Stimulated activated memory B cell treated with anti-CD40 and anti-IgM and Interleukin-4, amounts not matched to agents 10 μg/mL and 1 μg/mL and 100 μg/mL, for 72 hours (primary cell): ENCODE results near the gene RANBP10.
"Not testable (repeated sequence)": the region's sequence is repeated elsewhere in the genome, so short reads cannot be mapped to it uniquely, and the experiment has no call there.

ENCODE experiments used
- ATAC-seq: fragments of 150-1000 bp; cut with Tn5 transposase; 2 replicates; pipeline ENCODE4 v1.10.0; 2021
- H3K27ac Mint-ChIP-seq: one replicate; pipeline ENCODE4 v1.8.0; 2022; ENCODE audit warnings: mild to moderate bottlenecking, mixed read lengths
- H3K27me3 Mint-ChIP-seq: one replicate; pipeline ENCODE4 v1.8.0; 2022; ENCODE audit warnings: mixed read lengths
- H3K36me3 Mint-ChIP-seq: one replicate; pipeline ENCODE4 v1.8.0; 2022; ENCODE audit warnings: mixed read lengths
- H3K4me1 Mint-ChIP-seq: one replicate; pipeline ENCODE4 v1.8.0; 2022; ENCODE audit warnings: mixed read lengths
- H3K4me3 Mint-ChIP-seq: one replicate; pipeline ENCODE4 v1.8.0; 2022; ENCODE audit warnings: mild to moderate bottlenecking, moderate library complexity, mixed read lengths
- H3K9me3 Mint-ChIP-seq: one replicate; pipeline ENCODE4 v1.8.0; 2022; ENCODE audit warnings: mixed read lengths

Gene RANBP10

DNA sequence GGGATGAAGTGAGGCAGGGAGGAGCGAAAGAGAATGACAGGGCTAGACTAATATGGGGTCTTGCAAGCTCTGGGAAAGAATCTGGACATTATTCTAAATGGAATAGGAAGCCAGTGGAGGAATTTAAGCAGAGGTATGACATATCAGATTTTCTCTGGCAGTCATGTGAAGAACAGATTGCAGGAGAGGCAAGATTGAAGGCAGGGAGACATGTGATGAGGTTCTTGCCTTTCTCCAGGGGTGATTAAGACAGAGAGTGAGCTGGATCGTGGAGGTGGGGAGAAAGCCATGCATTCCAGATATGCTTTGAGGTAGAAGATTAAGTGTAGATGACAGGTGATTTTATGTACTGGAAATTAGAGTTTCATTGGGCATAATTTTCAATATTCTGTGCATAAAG lies 31.5 kb upstream of the RANBP10 start:
- no peaks in the 10 kb centered on the region for H3K36me3 Mint-ChIP-seq
- no peaks in the 10 kb centered on the region for H3K27me3 Mint-ChIP-seq
- no peak overlapping the region for H3K27ac Mint-ChIP-seq
- H3K4me3 Mint-ChIP-seq = no peak overlapping the region
- ATAC-seq = no peak
- H3K9me3 Mint-ChIP-seq = no peaks in the 10 kb centered on the region
- peaks cover 19% of the 10 kb centered on the region for H3K4me1 Mint-ChIP-seq

GRCh38 chr16:67837190-67837589 lies 30.8 kb upstream of the RANBP10 start:
- H3K9me3 Mint-ChIP-seq, H3K36me3 Mint-ChIP-seq, H3K4me3 Mint-ChIP-seq, H3K27ac Mint-ChIP-seq, ATAC-seq, H3K27me3 Mint-ChIP-seq: not testable (repeated sequence)
- peaks cover 25% of the 10 kb centered on the region for H3K4me1 Mint-ChIP-seq

DNA sequence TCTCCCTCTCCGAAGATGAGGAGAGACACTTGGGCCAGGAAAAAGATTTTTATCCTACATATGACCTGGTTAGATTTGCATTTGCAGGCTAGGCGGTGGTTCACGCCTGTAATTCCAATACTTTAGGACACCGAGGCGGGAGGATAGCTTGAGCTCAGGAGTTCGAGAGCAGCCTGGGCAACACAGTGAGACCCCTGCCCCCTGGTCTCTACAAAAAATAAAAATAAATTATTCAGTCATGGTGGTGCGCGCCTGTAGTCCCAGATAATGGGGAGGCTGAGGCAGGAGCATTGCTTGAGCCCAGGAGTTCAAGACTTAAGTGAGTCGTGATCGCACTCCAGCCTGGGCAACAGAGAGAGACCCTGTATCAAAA lies 27.9 kb upstream of the RANBP10 start:
- H3K4me1 Mint-ChIP-seq = peaks cover 21% of the 10 kb centered on the region
- no peaks in the 10 kb centered on the region for H3K9me3 Mint-ChIP-seq
- H3K4me3 Mint-ChIP-seq = peak overlapping the region; percentile 98
- H3K36me3 Mint-ChIP-seq = peaks cover 17% of the 10 kb centered on the region
- no peaks in the 10 kb centered on the region for H3K27me3 Mint-ChIP-seq
- peak overlapping the region; percentile 97 for H3K27ac Mint-ChIP-seq
- no peak for ATAC-seq

DNA sequence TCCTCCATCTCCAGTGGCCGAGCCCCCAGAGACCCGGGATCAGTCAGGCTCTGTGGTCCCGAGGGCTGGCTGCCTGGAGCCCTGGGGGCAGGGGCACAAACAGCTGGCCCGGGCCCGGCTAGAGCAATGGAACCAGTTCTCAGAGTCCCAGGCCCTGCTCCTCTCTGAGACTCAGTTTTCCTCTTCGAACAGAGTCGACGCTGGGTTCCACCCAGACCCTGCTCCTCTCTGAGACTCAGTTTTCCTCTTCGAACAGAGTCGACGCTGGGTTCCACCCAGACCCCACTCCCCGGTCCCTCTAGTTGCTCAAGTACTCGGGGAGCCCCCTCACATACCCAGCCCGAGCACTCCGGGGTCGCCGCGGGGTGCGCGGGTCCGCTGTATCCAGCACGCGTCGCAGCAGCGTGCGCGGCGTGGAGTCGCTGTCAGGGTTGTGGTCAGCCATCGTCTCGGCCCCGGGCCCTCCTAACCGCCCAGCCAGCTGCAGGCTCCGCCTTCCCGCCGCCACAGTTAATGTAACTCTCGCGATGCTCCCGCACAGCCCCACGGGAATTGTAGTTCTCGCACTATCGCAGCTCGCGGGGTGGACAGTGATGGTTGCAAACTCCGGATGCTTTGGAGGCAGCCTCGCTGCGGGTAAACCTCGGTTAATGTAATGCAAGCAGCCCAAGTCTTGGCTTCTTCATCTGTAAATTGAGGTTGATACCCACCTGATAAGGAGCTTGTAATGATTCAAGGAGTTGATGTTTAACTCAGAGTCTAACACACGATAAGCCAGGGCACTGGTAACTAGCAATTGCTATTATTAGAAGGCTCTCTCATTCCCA lies 27.3 kb upstream of the RANBP10 start:
- peaks cover 17% of the 10 kb centered on the region for H3K36me3 Mint-ChIP-seq
- ATAC-seq = peak; percentile 99
- H3K4me3 Mint-ChIP-seq = peak overlapping the region; percentile 98
- H3K27ac Mint-ChIP-seq = peak overlapping the region; percentile 97
- H3K27me3 Mint-ChIP-seq = no peaks in the 10 kb centered on the region
- no peaks in the 10 kb centered on the region for H3K9me3 Mint-ChIP-seq
- H3K4me1 Mint-ChIP-seq = peaks cover 21% of the 10 kb centered on the region

GRCh38 chr16:67833030-67833414 lies 26.7 kb upstream of the RANBP10 start:
- Mint-ChIP-seq H3K9me3 (no peaks in the 10 kb centered on the region), H3K36me3 (peaks cover 22% of the 10 kb centered on the region), H3K4me1 (peaks cover 21% of the 10 kb centered on the region), H3K4me3 (peak overlapping the region; percentile 98), H3K27me3 (no peaks in the 10 kb centered on the region), H3K27ac (peak overlapping the region; percentile 97)
- ATAC-seq = no peak

GRCh38 chr16:67828651-67829050 lies 22.3 kb upstream of the RANBP10 start:
- Mint-ChIP-seq H3K27ac (no peak overlapping the region), H3K9me3 (no peaks in the 10 kb centered on the region), H3K36me3 (peaks cover 22% of the 10 kb centered on the region), H3K4me1 (peaks cover 22% of the 10 kb centered on the region), H3K27me3 (no peaks in the 10 kb centered on the region), H3K4me3 (no peak overlapping the region)
- no peak for ATAC-seq

GRCh38 chr16:67825906-67826305 lies 19.5 kb upstream of the RANBP10 start:
- no peak for ATAC-seq
- H3K27ac Mint-ChIP-seq = no peak overlapping the region
- no peak overlapping the region for H3K4me3 Mint-ChIP-seq
- H3K9me3 Mint-ChIP-seq = no peaks in the 10 kb centered on the region
- peaks cover 16% of the 10 kb centered on the region for H3K36me3 Mint-ChIP-seq
- peaks cover 7% of the 10 kb centered on the region for H3K4me1 Mint-ChIP-seq
- no peaks in the 10 kb centered on the region for H3K27me3 Mint-ChIP-seq

- H3K36me3 Mint-ChIP-seq = peaks cover 11% of the 10 kb centered on the region
- peaks cover 7% of the 10 kb centered on the region for H3K4me1 Mint-ChIP-seq
- ATAC-seq = no peak
- H3K4me3 Mint-ChIP-seq = no peak overlapping the region
- H3K27me3 Mint-ChIP-seq = no peaks in the 10 kb centered on the region
- H3K9me3 Mint-ChIP-seq = no peaks in the 10 kb centered on the region
- H3K27ac Mint-ChIP-seq = peak overlapping the region; percentile 24
Measured at GRCh38 chr16:67825119-67825518, 18.8 kb upstream of the RANBP10 start.

DNA sequence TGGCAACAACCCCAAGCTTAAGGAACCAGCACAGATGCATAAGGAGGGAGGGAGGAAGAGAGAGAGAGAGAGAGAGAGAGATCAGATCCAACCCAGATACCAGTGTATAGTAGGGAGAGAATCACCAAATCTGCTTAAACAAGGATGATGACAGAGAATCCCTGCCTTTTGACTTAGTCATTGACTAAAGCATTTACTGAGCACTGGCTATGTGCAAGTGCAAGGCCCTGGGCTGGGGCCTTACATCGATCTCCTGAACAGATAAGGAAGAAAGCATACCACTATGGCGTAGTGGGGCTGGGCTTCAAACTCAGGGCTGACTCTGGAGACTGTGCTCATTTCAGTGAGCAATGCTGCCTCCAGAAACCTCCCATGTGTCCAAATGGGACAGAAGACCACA lies 16.2 kb upstream of the RANBP10 start:
- Mint-ChIP-seq H3K9me3 (no peaks in the 10 kb centered on the region), H3K4me1 (peaks cover 7% of the 10 kb centered on the region), H3K36me3 (no peaks in the 10 kb centered on the region), H3K4me3 (no peak overlapping the region), H3K27me3 (no peaks in the 10 kb centered on the region), H3K27ac (no peak overlapping the region)
- no peak for ATAC-seq

GRCh38 chr16:67820608-67821259 lies 14.4 kb upstream of the RANBP10 start:
- no peaks in the 10 kb centered on the region for H3K36me3 Mint-ChIP-seq
- H3K9me3 Mint-ChIP-seq = no peaks in the 10 kb centered on the region
- peaks cover 15% of the 10 kb centered on the region for H3K4me1 Mint-ChIP-seq
- H3K4me3 Mint-ChIP-seq = no peak overlapping the region
- H3K27me3 Mint-ChIP-seq = no peaks in the 10 kb centered on the region
- H3K27ac Mint-ChIP-seq = no peak overlapping the region
- ATAC-seq = no peak

- Mint-ChIP-seq H3K9me3 (no peaks in the 10 kb centered on the region), H3K4me1 (peaks cover 10% of the 10 kb centered on the region), H3K4me3 (no peak overlapping the region), H3K27me3 (no peaks in the 10 kb centered on the region), H3K27ac (no peak overlapping the region), H3K36me3 (no peaks in the 10 kb centered on the region)
- ATAC-seq = no peak
Measured at GRCh38 chr16:67814567-67814966, 8.2 kb upstream of the RANBP10 start.

- no peaks in the 10 kb centered on the region for H3K27me3 Mint-ChIP-seq
- H3K27ac Mint-ChIP-seq = no peak overlapping the region
- no peaks in the 10 kb centered on the region for H3K9me3 Mint-ChIP-seq
- H3K4me1 Mint-ChIP-seq = peaks cover 17% of the 10 kb centered on the region
- ATAC-seq = no peak
- H3K36me3 Mint-ChIP-seq = no peaks in the 10 kb centered on the region
- no peak overlapping the region for H3K4me3 Mint-ChIP-seq
Measured at GRCh38 chr16:67811899-67812298, 5.5 kb upstream of the RANBP10 start.

- Mint-ChIP-seq H3K9me3 (no peaks in the 10 kb centered on the region), H3K27me3 (no peaks in the 10 kb centered on the region), H3K27ac (peak overlapping the region; percentile 76), H3K4me3 (peak overlapping the region; percentile 93), H3K4me1 (peaks cover 37% of the 10 kb centered on the region), H3K36me3 (peaks cover 7% of the 10 kb centered on the region)
- ATAC-seq = no peak
Measured at GRCh38 chr16:67807148-67807682, 855 bp upstream of the RANBP10 start.

GRCh38 chr16:67805718-67806427 lies 487 bp downstream of the RANBP10 start:
- ATAC-seq = no peak
- H3K4me1 Mint-ChIP-seq = peaks cover 51% of the 10 kb centered on the region

GRCh38 chr16:67804853-67805542 lies 1.4 kb downstream of the RANBP10 start:
- Mint-ChIP-seq H3K4me3 (peak overlapping the region; percentile 93), H3K9me3 (no peaks in the 10 kb centered on the region)

More at GRCh38 chr16:67805718-67806427, 487 bp downstream of the RANBP10 start:
- H3K4me3 Mint-ChIP-seq = peak overlapping the region; percentile 93
- H3K9me3 Mint-ChIP-seq = no peaks in the 10 kb centered on the region
- peak overlapping the region; percentile 76 for H3K27ac Mint-ChIP-seq
- H3K27me3 Mint-ChIP-seq = no peaks in the 10 kb centered on the region
- peaks cover 21% of the 10 kb centered on the region for H3K36me3 Mint-ChIP-seq

More at GRCh38 chr16:67804853-67805542, 1.4 kb downstream of the RANBP10 start:
- Mint-ChIP-seq H3K27me3 (no peaks in the 10 kb centered on the region), H3K36me3 (peaks cover 29% of the 10 kb centered on the region), H3K4me1 (peaks cover 60% of the 10 kb centered on the region), H3K27ac (peak overlapping the region; percentile 76)
- ATAC-seq = no peak
